Uterus (tissue), 4 donors: ENCODE measurements around the gene SRPK2. TPM values are rescaled to one million over a fixed set of nuclear protein-coding genes. Genes with fewer than 3 reads are reported as not detected.

Source experiments
- DNase-seq, 2 donors: peaks; one replicate each; pipeline ENCODE4 v3.0.0-alpha.2; 2019 to 2020
- H3K27ac ChIP-seq, 2 donors: fragments of 200-600 bp; sonication (generic); 1 replicate in 1 of 2; 2 replicates in 1 of 2; pipeline ENCODE4 v1.5.1; 2016 to 2018
- H3K27me3 ChIP-seq, 2 donors: fragments of 200-600 bp; sonication (generic); one replicate each; pipeline ENCODE4 v1.5.1; 2018 to 2019; ENCODE audit warnings: control low read depth in 1 of 2
- H3K36me3 ChIP-seq, 2 donors: fragments of 200-600 bp; sonication (generic); one replicate each; pipeline ENCODE4 v1.5.1; 2019; ENCODE audit warnings: control low read depth in 1 of 2
- H3K4me1 ChIP-seq, 2 donors: fragments of 200-600 bp; sonication (generic); one replicate each; pipeline ENCODE4 v1.5.1; 2018 to 2019; ENCODE audit warnings: control low read depth in 1 of 2
- H3K4me3 ChIP-seq, 2 donors: fragments of 200-600 bp; sonication (generic); 1 replicate in 1 of 2; 2 replicates in 1 of 2; pipeline ENCODE4 v1.5.1; 2018 to 2019; ENCODE audit warnings: mild to moderate bottlenecking in 1 of 2
- H3K9me3 ChIP-seq, 2 donors: fragments of 200-600 bp; sonication (generic); one replicate each; pipeline ENCODE4 v1.5.1; 2019; ENCODE audit warnings: control low read depth in 1 of 2
- POLR2A ChIP-seq, 2 donors: fragments of 450-650 bp; IDR thresholded peaks; one replicate each; pipeline ENCODE4 v1.6.1; 2016; ENCODE audit warnings: antibody characterized with exemption in 2 of 2, mild to moderate bottlenecking in 1 of 2, moderate library complexity in 1 of 2
- intact Hi-C: fragments of 100-400 bp; cut with DNase I; formaldehyde crosslinking; loops from one replicate; pipeline ENCODE4 v1.15.1; 2023; ENCODE audit warnings: low total_unique reads
- total RNA-seq, 4 donors: library from RNA; depleted of rRNA in 3 of 4; stranded (reverse); fragments of >200 nt in 3 of 4; gene quantifications; one replicate each; pipeline versions ENCODE4 v1.1.0 to v1.2.4, GENCODE V29; 2014 to 2023
- TF ChIP-seq, protein P1 (sequence below), 4 experiments: fragments of 200-600 bp in 2 of 4; fragments of 450-650 bp in 2 of 4; sonication (generic) in 2 of 4; IDR thresholded peaks; one replicate each; pipeline ENCODE4 v1.5.1; 2016 to 2019; ENCODE audit warnings: antibody characterized with exemption in 4 of 4, mild to moderate bottlenecking in 2 of 4, moderate library complexity in 1 of 4
- donor health status: DM: yes; HTN: yes; CAD: no.

SRPK2 gene
- total RNA-seq, 4 donors from 2014 or later, result 40.0 to 129 (median 76.6) TPM

DNA sequence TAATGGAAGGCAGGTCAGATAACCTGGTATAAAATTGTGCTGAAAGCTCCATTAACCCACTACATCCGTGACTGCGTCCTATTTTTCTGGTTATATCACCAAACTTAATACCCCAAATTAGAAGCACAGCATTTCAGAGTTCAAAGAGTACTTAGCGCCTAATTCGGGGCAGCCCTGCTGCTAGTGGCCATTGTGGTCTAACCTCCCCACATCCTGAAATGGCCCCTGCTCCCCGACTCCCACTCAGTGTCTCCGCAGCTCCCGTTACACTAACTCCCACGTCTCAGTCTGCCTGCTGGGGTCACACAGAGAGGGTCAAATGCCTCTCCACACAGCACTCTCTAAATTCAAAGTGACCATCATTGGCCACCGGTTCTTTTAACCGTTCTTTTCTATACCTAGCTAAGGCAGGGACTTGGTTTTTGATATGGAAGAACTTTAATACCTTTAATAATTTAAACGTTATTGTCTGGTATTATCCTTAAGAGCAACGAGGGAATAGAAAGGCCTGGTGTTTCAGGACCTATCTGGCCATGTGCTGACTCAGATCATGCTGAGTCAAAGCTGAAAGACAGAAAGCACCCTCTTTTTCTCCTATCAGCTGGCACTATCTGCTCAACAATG is 257.6 kb downstream of the SRPK2 start:
- no peak for DNase-seq
- H3K9me3 ChIP-seq, result no peaks in the 10 kb centered on the region
- H3K4me3 ChIP-seq, result no peak overlapping the region
- H3K4me1 ChIP-seq, result no peaks in the 10 kb centered on the region
- TF ChIP-seq, protein P1, sequence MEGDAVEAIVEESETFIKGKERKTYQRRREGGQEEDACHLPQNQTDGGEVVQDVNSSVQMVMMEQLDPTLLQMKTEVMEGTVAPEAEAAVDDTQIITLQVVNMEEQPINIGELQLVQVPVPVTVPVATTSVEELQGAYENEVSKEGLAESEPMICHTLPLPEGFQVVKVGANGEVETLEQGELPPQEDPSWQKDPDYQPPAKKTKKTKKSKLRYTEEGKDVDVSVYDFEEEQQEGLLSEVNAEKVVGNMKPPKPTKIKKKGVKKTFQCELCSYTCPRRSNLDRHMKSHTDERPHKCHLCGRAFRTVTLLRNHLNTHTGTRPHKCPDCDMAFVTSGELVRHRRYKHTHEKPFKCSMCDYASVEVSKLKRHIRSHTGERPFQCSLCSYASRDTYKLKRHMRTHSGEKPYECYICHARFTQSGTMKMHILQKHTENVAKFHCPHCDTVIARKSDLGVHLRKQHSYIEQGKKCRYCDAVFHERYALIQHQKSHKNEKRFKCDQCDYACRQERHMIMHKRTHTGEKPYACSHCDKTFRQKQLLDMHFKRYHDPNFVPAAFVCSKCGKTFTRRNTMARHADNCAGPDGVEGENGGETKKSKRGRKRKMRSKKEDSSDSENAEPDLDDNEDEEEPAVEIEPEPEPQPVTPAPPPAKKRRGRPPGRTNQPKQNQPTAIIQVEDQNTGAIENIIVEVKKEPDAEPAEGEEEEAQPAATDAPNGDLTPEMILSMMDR (IDR thresholded peaks at IDR 0.05), result no peak
- TF ChIP-seq POLR2A (IDR thresholded peaks at IDR 0.05), result no peak
- H3K27ac ChIP-seq, result no peak overlapping the region
- H3K36me3 ChIP-seq, result no peaks in the 10 kb centered on the region
- H3K27me3 ChIP-seq, result no peaks in the 10 kb centered on the region
- intact Hi-C loops, result no loop called here

GRCh38 chr7:105130580-105130979 is 258.1 kb downstream of the SRPK2 start:
- intact Hi-C loops, result no loop called here
- H3K27ac ChIP-seq, result no peak overlapping the region
- no peak for DNase-seq
- TF ChIP-seq, protein P1 (IDR thresholded peaks at IDR 0.05), result no peak
- no peak for TF ChIP-seq POLR2A (IDR thresholded peaks at IDR 0.05)
- H3K4me1 ChIP-seq, result no peaks in the 10 kb centered on the region
- H3K27me3 ChIP-seq, result no peaks in the 10 kb centered on the region
- no peaks in the 10 kb centered on the region for H3K9me3 ChIP-seq
- no peaks in the 10 kb centered on the region for H3K36me3 ChIP-seq
- H3K4me3 ChIP-seq, result no peak overlapping the region

DNA sequence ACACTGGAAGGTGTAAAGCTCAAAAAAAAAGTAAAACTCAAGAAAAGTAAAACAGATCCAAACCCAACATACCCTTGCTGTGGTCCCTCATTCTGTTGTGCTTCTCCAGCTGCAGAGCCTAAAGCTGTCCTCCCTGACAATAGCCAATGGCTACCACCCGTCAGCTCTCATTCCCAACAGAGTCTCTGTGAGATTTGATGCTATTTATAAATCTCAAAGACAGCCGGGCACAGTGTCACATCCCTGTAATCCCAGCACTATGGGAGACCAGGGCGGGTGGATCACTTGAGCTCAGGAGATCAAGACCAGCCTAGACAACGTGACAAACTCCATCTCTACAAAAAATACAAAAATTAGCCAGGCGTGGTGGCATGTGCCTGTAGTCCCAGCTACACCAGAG is 258.7 kb downstream of the SRPK2 start:
- intact Hi-C loops, result no loop called here
- Histone ChIP-seq H3K36me3 (no peaks in the 10 kb centered on the region), H3K9me3 (no peaks in the 10 kb centered on the region), H3K4me1 (no peaks in the 10 kb centered on the region), H3K4me3 (no peak overlapping the region), H3K27me3 (no peaks in the 10 kb centered on the region), H3K27ac (no peak overlapping the region)
- no peak for DNase-seq
- TF ChIP-seq, protein P1 (IDR thresholded peaks at IDR 0.05), result no peak
- no peak for TF ChIP-seq POLR2A (IDR thresholded peaks at IDR 0.05)

DNA sequence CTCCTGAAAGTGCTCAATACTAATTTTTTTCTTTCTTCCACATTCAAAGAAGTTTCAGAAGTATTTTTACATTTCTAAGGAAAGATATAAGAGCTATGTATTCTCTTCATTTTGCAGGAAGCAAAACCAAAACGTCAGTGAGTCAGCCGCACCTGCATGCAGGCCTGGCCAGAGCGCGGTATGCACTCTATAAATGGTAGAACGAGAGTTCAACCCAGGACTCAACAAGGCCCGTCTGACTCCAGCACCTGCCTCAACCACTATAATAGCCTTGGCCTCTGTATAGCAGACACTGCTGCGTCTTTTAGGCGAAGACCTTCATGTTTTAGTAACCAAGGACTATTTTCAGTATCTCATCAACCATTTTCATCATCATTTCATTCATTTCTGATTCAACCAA is 261.5 kb downstream of the SRPK2 start:
- no peak overlapping the region for H3K4me3 ChIP-seq
- TF ChIP-seq, protein P1 (IDR thresholded peaks at IDR 0.05), result no peak
- TF ChIP-seq POLR2A (IDR thresholded peaks at IDR 0.05), result no peak
- H3K27ac ChIP-seq, result no peak overlapping the region
- DNase-seq, result no peak
- no peaks in the 10 kb centered on the region for H3K27me3 ChIP-seq
- intact Hi-C loops, result no loop called here
- H3K36me3 ChIP-seq, result no peaks in the 10 kb centered on the region
- no peaks in the 10 kb centered on the region for H3K4me1 ChIP-seq
- H3K9me3 ChIP-seq, result no peaks in the 10 kb centered on the region

- no peaks in the 10 kb centered on the region for H3K27me3 ChIP-seq
- H3K4me3 ChIP-seq, result no peak overlapping the region
- DNase-seq, result no peak
- H3K27ac ChIP-seq, result no peak overlapping the region
- no peaks in the 10 kb centered on the region for H3K9me3 ChIP-seq
- no peaks in the 10 kb centered on the region for H3K36me3 ChIP-seq
- H3K4me1 ChIP-seq, result no peaks in the 10 kb centered on the region
- no peak for TF ChIP-seq POLR2A (IDR thresholded peaks at IDR 0.05)
- TF ChIP-seq, protein P1 (IDR thresholded peaks at IDR 0.05), result no peak
- intact Hi-C loops, result no loop called here
These were observed 262.2 kb downstream of the SRPK2 start for GRCh38 chr7:105126436-105126975.
